Stomach (tissue), 9 donors: ENCODE results near the gene B9D2. TPM values are rescaled to one million over a fixed set of nuclear protein-coding genes. Genes with fewer than 3 reads are reported as not detected.
"Not testable (repeated sequence)": the region's sequence is repeated elsewhere in the genome, so short reads cannot be mapped to it uniquely, and the experiment has no call there.

Experiments used
- DNase-seq, 2 donors: peaks; one replicate each; pipeline versions ENCODE4 v3.0.0 to v3.0.0-alpha.2; 2013 to 2019
- H3K27ac ChIP-seq, 5 donors: fragments of 200-600 bp in 4 of 5; sonication (generic) in 4 of 5; one replicate each; pipeline ENCODE4 v1.5.1; 2013 to 2019; ENCODE audit warnings: mild to moderate bottlenecking in 1 of 5, moderate library complexity in 1 of 5
- H3K27me3 ChIP-seq, 3 donors: fragments of 200-600 bp; sonication (generic); one replicate each; pipeline ENCODE4 v1.5.1; 2017 to 2019; ENCODE audit warnings: mixed run types in 1 of 3
- H3K36me3 ChIP-seq, 4 donors: fragments of 200-600 bp; sonication (generic); 1 replicate in 3 of 4; 2 replicates in 1 of 4; pipeline ENCODE4 v1.5.1; 2016 to 2019
- H3K4me1 ChIP-seq, 4 donors: fragments of 200-600 bp; sonication (generic); one replicate each; pipeline ENCODE4 v1.5.1; 2016 to 2019
- H3K4me3 ChIP-seq, 4 donors: fragments of 200-600 bp; sonication (generic) in 3 of 4; one replicate each; pipeline ENCODE4 v1.5.1; 2016 to 2019; ENCODE audit warnings: mild to moderate bottlenecking in 1 of 4
- H3K9me3 ChIP-seq, 4 donors: fragments of 200-600 bp; sonication (generic); one replicate each; pipeline ENCODE4 v1.5.1; 2016 to 2019
- EP300 ChIP-seq: sonication (generic); formaldehyde crosslinking; IDR thresholded peaks from one replicate; pipeline ENCODE4 v1.6.1; 2017; ENCODE audit warnings: antibody characterized with exemption
- POLR2A ChIP-seq, 4 donors: fragments of 450-650 bp; IDR thresholded peaks; one replicate each; pipeline ENCODE4 v1.6.1; 2016; ENCODE audit warnings: antibody characterized with exemption in 4 of 4, control low read depth in 2 of 4, mild to moderate bottlenecking in 1 of 4, moderate library complexity in 1 of 4
- POLR2AphosphoS5 ChIP-seq, 3 donors: sonication (generic); formaldehyde crosslinking; IDR thresholded peaks; one replicate each; pipeline ENCODE4 v1.6.1; 2016; ENCODE audit warnings: antibody characterized with exemption in 3 of 3
- WGBS, 5 donors: extraction: QIAGEN DNeasy Blood & Tissue Kit in 3 of 5; methylation state at CpG; one replicate each; pipeline versions ENCODE4 v1.1.5 to v1.1.7; 2013 to 2018; 5-methylcytosine and 5-hydroxymethylcytosine counted together
- intact Hi-C: fragments of 100-400 bp; cut with DNase I; formaldehyde crosslinking; loops from one replicate; pipeline ENCODE4 v1.15.1; 2023; ENCODE audit warnings: low total_unique reads
- polyA plus RNA-seq, 3 donors: library from polyadenylated mRNA; stranded (reverse); fragments of 200-250 nt; gene quantifications; one replicate each; pipeline ENCODE4 v1.2.3, GENCODE V29; 2013
- total RNA-seq, 5 donors: library from RNA; depleted of rRNA; stranded (reverse); fragments of >200 nt; gene quantifications; one replicate each; pipeline versions ENCODE4 v1.1.0 to v1.2.3, GENCODE V29; 2014 to 2016
- TF ChIP-seq, protein P1 (sequence below), 7 experiments: fragments of 450-650 bp in 4 of 7; fragments of 200-600 bp in 3 of 7; sonication (generic) in 3 of 7; IDR thresholded peaks; one replicate each; pipeline ENCODE4 v1.5.1; 2016 to 2019; ENCODE audit warnings: antibody characterized with exemption in 7 of 7, control low read depth in 2 of 7, mild to moderate bottlenecking in 1 of 7
- donor health status: healthy with polysubstance abuse.
- donor health status: Bipolar disorder and iron deficiency.
- donor health status: healthy.

B9D2 gene
- total and polyA plus RNA-seq, 8 donors, result 0.58 to 20.3 (median 9.2) TPM; not detected in 1

DNA sequence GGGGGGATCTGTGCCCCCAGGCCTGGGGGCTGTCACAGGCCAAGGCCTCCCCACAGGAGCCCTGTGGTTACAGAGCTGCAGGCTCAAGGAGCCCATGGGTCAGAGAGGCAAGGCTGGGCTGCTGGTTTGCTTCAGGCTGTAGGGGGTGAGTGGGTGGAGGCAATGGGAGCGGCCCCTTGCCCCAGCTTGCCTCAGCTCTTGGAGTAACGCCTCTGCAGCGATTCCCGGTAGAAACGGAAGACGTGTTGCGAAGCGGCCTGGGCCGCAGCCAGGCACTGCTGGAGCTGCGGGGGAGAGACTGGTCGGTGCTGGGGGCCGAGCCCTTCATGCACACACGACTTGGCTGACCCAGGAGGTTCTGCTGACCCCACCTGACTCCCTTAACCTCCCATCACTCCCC, 22.5 kb upstream of the B9D2 start:
- WGBS, 5 donors, result 82 to 93% (median 88%) methylated on average over 13 of the region's 13 CpGs
- H3K36me3 ChIP-seq, result peaks cover 12 to 95% (median 92%) of the 10 kb centered on the region in 4 donors
- H3K4me3 ChIP-seq, result no peak overlapping the region
- DNase-seq, result no peak
- TF ChIP-seq POLR2AphosphoS5 (IDR thresholded peaks at IDR 0.05), result no peak
- TF ChIP-seq EP300, result no peak
- TF ChIP-seq POLR2A (IDR thresholded peaks at IDR 0.05), result no peak
- TF ChIP-seq, protein P1, sequence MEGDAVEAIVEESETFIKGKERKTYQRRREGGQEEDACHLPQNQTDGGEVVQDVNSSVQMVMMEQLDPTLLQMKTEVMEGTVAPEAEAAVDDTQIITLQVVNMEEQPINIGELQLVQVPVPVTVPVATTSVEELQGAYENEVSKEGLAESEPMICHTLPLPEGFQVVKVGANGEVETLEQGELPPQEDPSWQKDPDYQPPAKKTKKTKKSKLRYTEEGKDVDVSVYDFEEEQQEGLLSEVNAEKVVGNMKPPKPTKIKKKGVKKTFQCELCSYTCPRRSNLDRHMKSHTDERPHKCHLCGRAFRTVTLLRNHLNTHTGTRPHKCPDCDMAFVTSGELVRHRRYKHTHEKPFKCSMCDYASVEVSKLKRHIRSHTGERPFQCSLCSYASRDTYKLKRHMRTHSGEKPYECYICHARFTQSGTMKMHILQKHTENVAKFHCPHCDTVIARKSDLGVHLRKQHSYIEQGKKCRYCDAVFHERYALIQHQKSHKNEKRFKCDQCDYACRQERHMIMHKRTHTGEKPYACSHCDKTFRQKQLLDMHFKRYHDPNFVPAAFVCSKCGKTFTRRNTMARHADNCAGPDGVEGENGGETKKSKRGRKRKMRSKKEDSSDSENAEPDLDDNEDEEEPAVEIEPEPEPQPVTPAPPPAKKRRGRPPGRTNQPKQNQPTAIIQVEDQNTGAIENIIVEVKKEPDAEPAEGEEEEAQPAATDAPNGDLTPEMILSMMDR (IDR thresholded peaks at IDR 0.05), result no peak
- H3K27me3 ChIP-seq, result no peaks in the 10 kb centered on the region
- H3K27ac ChIP-seq, result no peak overlapping the region
- H3K9me3 ChIP-seq, result no peaks in the 10 kb centered on the region
- H3K4me1 ChIP-seq, result no peaks in the 10 kb centered on the region
- intact Hi-C loops, result no loop called here

DNA sequence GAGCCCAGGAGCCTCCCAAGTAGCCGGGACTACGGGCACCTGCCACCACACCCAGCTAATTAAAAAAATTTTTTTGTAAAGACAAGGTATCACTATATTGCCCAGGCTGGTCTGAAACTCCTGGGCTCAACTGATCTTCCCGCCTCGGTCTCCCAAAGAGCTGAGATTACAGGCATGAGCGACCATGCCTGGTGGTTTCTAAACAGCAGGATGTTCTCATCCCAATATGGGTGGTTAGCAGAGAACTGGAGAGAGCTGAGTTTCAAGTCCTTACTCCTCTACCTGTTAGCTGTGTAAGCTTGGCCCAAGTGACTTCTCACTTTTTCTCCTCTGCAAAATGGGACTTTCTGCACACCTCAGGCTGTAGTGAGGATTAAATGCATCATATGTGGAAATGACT, 20.4 kb upstream of the B9D2 start:
- intact Hi-C loops, result no loop called here
- no peak overlapping the region for H3K27ac ChIP-seq
- H3K4me1 ChIP-seq, result peaks cover 0 to 8% (median 0%) of the 10 kb centered on the region in 4 donors
- 85 to 93% (median 89%) methylated on average over 5 of the region's 5 CpGs for WGBS, 5 donors
- H3K9me3 ChIP-seq, result no peaks in the 10 kb centered on the region
- DNase-seq, result no peak
- TF ChIP-seq, protein P1 (IDR thresholded peaks at IDR 0.05), result no peak
- TF ChIP-seq POLR2AphosphoS5 (IDR thresholded peaks at IDR 0.05) (no peak), EP300 (no peak), POLR2A (IDR thresholded peaks at IDR 0.05) (no peak)
- H3K36me3 ChIP-seq, result peaks cover 0 to 78% (median 71%) of the 10 kb centered on the region in 4 donors
- H3K27me3 ChIP-seq, result no peaks in the 10 kb centered on the region
- no peak overlapping the region for H3K4me3 ChIP-seq

DNA sequence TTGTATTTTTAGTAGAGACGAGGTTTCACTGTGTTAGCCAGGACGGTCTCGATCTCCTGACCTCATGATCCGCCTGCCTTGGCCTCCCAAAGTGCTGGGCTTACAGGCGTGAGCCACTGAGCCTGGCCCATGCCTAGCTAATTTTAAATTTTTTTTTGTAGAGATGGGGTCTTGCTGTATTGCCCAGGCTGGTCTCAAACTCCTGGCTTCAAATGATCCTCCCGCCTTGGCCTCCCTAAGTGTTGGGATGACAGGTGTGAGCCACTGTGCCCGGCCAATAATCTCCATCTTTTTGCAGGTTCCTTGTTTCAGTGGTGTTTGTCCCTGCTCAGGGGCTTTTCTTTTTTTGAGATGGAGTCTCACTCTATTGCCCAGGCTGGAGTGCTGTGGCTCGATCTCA, 17.6 kb upstream of the B9D2 start:
- H3K9me3 ChIP-seq, intact Hi-C loops, H3K27ac ChIP-seq, H3K27me3 ChIP-seq, H3K4me3 ChIP-seq, DNase-seq: not testable (repeated sequence)
- Histone ChIP-seq H3K4me1 (peaks cover 0 to 23% (median 9%) of the 10 kb centered on the region in 4 donors), H3K36me3 (peaks cover 0 to 50% (median 46%) of the 10 kb centered on the region in 4 donors)
- WGBS, 5 donors, result 93 to 97% (median 95%) methylated on average over 8 of the region's 8 CpGs

DNA sequence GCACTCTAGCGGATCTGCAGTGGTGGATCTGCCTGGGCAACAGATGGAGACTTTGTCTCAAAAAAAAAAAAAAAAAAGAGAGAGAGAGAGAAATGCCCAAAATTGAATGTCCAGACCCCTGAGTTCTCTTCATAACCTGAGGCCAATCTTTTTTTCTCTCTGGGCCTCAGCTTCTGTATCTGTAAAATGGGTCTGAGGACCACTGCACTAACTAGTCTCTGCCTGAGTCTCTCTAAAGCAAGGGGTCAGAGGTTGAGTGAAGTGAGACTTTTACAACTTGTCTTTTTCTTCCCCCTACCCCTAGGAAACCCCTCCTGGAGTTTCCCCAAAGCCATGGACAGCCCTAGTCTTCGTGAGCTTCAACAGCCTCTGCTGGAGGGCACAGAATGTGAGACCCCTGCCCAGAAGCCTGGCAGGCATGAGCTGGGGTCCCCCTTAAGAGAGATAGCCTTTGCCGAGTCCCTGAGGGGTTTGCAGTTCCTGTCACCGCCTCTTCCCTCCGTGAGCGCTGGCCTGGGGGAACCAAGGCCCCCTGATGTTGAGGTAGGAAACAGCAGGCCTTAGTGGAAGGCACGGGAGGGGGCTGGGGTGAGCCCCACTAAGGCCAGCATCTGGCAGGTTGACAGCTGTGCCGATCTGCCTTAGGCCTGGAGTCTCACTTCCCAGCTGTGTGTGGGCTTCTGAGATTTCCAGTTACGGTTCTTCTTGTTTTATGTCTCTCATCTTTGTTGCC, 14.2 kb upstream of the B9D2 start:
- peak in 1 of 2 donors; percentile 52 for DNase-seq
- no peak overlapping the region for H3K4me3 ChIP-seq
- 59 to 83% (median 64%) methylated on average over 3 to 9 of the region's 9 CpGs for WGBS, 5 donors
- peak overlapping the region in 2 of 5 donors; percentile 11 to 46 for H3K27ac ChIP-seq
- intact Hi-C loops, result no loop called here
- H3K27me3 ChIP-seq, result no peaks in the 10 kb centered on the region
- H3K4me1 ChIP-seq, result peaks cover 18 to 51% (median 35%) of the 10 kb centered on the region in 4 donors
- no peaks in the 10 kb centered on the region for H3K9me3 ChIP-seq
- peaks cover 0 to 20% (median 13%) of the 10 kb centered on the region in 4 donors for H3K36me3 ChIP-seq
- no peak for TF ChIP-seq POLR2AphosphoS5 (IDR thresholded peaks at IDR 0.05)
- no peak for TF ChIP-seq POLR2A (IDR thresholded peaks at IDR 0.05)
- no peak for TF ChIP-seq EP300
- TF ChIP-seq, protein P1 (IDR thresholded peaks at IDR 0.05), result no peak

DNA sequence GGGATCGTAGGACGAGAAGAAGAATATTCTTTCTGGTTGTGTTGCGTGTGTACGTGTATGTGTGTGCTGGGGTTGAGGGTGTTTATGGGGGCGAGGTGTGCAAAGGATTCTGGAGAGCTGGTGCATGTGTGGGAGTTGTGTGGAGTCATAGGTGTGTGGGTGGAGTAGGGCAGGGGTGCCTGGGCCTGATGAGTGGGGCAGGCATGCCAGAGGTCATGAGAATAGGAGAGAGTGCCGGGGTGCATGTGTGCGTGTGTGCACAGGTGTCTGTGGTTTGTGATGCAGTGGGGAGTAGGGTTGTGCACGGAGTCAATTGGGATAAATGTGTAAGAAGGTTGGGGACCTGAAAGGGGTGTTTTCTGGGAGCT, 13.0 kb upstream of the B9D2 start:
- H3K27me3 ChIP-seq, result no peaks in the 10 kb centered on the region
- peaks cover 18 to 51% (median 35%) of the 10 kb centered on the region in 4 donors for H3K4me1 ChIP-seq
- H3K36me3 ChIP-seq, result peaks cover 0 to 8% (median 2%) of the 10 kb centered on the region in 4 donors
- no peak for DNase-seq
- peak overlapping the region in 4 of 5 donors; percentile 62 to 82 (median 72) for H3K27ac ChIP-seq
- H3K4me3 ChIP-seq, result peak overlapping the region; percentile 59 to 65 (median 60)
- 59 to 66% (median 60%) methylated on average over 8 of the region's 8 CpGs for WGBS, 5 donors
- no peaks in the 10 kb centered on the region for H3K9me3 ChIP-seq
- intact Hi-C loops, result no loop called here
- TF ChIP-seq POLR2AphosphoS5 (IDR thresholded peaks at IDR 0.05) (no peak), POLR2A (IDR thresholded peaks at IDR 0.05) (no peak), EP300 (no peak)
- TF ChIP-seq, protein P1 (IDR thresholded peaks at IDR 0.05), result no peak
